Activated naive CD8-positive, alpha-beta T cell treated with anti-CD3 and anti-CD28 coated beads for 36 hours (primary cell): Measurements from ENCODE around the gene TACO1. TPM values are rescaled to one million over a fixed set of nuclear protein-coding genes. Genes with fewer than 3 reads are reported as not detected.

Experiments used
- DNase-seq: peaks from one replicate; pipeline ENCODE4 v3.0.0; 2021
- H3K27ac Mint-ChIP-seq: one replicate; pipeline ENCODE4 v1.8.0; 2022; ENCODE audit warnings: mild to moderate bottlenecking, moderate library complexity, mixed read lengths
- H3K27me3 Mint-ChIP-seq: one replicate; pipeline ENCODE4 v1.8.0; 2022; ENCODE audit warnings: mild to moderate bottlenecking, mixed read lengths
- H3K36me3 Mint-ChIP-seq: one replicate; pipeline ENCODE4 v1.8.0; 2021; ENCODE audit warnings: mild to moderate bottlenecking, mixed read lengths
- H3K4me1 Mint-ChIP-seq: one replicate; pipeline ENCODE4 v1.8.0; 2021; ENCODE audit warnings: mixed read lengths
- H3K4me3 Mint-ChIP-seq: one replicate; pipeline ENCODE4 v1.8.0; 2022; ENCODE audit warnings: mild to moderate bottlenecking, moderate library complexity, mixed read lengths
- H3K9me3 Mint-ChIP-seq: one replicate; pipeline ENCODE4 v1.8.0; 2022; ENCODE audit warnings: mixed read lengths
- total RNA-seq, 2 experiments: library from RNA; stranded (reverse); gene quantifications; one replicate each; pipeline ENCODE4 v1.2.3, GENCODE V29; 2021

The TACO1 gene
- total RNA-seq, 2 experiments from 2014 or later, result 38.3 to 39.6 TPM

DNA sequence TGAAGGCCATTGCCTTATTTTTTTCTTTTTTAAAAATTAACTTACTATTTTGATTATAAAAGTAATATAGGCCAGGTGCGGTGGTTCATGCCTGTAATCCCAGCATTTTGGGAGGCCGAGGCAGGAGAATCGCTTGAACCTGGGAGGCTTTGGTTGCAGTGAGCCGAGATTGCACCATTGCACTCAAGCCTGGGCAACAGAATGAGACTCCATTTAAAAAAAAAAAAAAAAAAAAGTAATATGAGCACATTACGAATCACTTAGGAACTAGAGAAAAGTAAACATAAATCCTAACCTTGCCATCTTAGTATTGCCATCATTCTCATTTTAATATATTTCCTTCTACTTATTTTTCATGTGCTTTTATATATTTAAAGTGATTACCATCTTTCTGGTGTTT, 12.9 kb upstream of the TACO1 start:
- Mint-ChIP-seq H3K27me3 (no peaks in the 10 kb centered on the region), H3K27ac (no peak overlapping the region), H3K9me3 (no peaks in the 10 kb centered on the region), H3K4me3 (no peak overlapping the region), H3K4me1 (peaks cover 10% of the 10 kb centered on the region), H3K36me3 (peaks cover 17% of the 10 kb centered on the region)
- DNase-seq, result no peak

DNA sequence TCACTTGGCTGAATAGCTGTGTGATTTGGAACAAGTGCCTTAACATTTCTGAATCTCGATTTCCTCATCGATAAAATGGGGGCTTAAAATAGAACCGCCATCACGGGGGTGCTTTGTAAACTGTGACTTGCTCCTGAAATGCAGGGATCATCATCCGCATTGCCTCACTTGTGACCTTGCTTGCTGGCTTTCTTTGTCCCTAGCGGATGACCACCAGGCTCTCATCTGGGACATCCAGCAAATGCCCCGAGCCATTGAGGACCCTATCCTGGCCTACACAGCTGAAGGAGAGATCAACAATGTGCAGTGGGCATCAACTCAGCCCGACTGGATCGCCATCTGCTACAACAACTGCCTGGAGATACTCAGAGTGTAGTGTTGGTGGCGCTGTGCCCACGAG, 11.9 kb upstream of the TACO1 start:
- H3K4me1 Mint-ChIP-seq, result peaks cover 10% of the 10 kb centered on the region
- no peak for DNase-seq
- H3K36me3 Mint-ChIP-seq, result peaks cover 17% of the 10 kb centered on the region
- H3K4me3 Mint-ChIP-seq, result no peak overlapping the region
- no peaks in the 10 kb centered on the region for H3K27me3 Mint-ChIP-seq
- H3K27ac Mint-ChIP-seq, result no peak overlapping the region
- no peaks in the 10 kb centered on the region for H3K9me3 Mint-ChIP-seq

GRCh38 chr17:63589646-63590045, 11.0 kb upstream of the TACO1 start:
- Mint-ChIP-seq H3K4me1 (peaks cover 10% of the 10 kb centered on the region), H3K27me3 (no peaks in the 10 kb centered on the region), H3K4me3 (no peak overlapping the region), H3K36me3 (peaks cover 17% of the 10 kb centered on the region), H3K9me3 (no peaks in the 10 kb centered on the region), H3K27ac (no peak overlapping the region)
- no peak for DNase-seq

DNA sequence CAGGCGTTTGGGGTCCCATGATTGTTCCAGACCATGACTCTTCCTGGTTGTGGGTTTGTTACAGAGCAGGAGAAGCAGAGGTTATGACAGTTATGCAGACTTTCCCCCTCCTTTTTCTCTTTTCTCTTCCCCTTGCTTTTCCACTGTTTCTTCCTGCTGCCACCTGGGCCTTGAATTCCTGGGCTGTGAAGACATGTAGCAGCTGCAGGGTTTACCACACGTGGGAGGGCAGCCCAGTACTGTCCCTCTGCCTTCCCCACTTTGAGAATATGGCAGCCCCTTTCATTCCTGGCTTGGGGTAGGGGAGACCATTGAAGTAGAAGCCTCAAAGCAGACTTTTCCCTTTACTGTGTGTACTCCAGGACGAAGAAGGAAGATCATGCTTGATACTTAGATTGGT, 7.9 kb upstream of the TACO1 start:
- H3K9me3 Mint-ChIP-seq, result no peaks in the 10 kb centered on the region
- H3K4me3 Mint-ChIP-seq, result no peak overlapping the region
- peaks cover 11% of the 10 kb centered on the region for H3K36me3 Mint-ChIP-seq

GRCh38 chr17:63595132-63595531, 5.6 kb upstream of the TACO1 start:
- H3K27me3 Mint-ChIP-seq, result no peaks in the 10 kb centered on the region
- no peak for DNase-seq
- no peak overlapping the region for H3K4me3 Mint-ChIP-seq
- H3K4me1 Mint-ChIP-seq, result peaks cover 7% of the 10 kb centered on the region
- peaks cover 4% of the 10 kb centered on the region for H3K36me3 Mint-ChIP-seq
- no peak overlapping the region for H3K27ac Mint-ChIP-seq
- no peaks in the 10 kb centered on the region for H3K9me3 Mint-ChIP-seq

More for the DNA sequence above, 7.9 kb upstream of the TACO1 start:
- no peaks in the 10 kb centered on the region for H3K4me1 Mint-ChIP-seq
- DNase-seq, result no peak
- H3K27me3 Mint-ChIP-seq, result no peaks in the 10 kb centered on the region
- H3K27ac Mint-ChIP-seq, result peak overlapping the region; percentile 49

DNA sequence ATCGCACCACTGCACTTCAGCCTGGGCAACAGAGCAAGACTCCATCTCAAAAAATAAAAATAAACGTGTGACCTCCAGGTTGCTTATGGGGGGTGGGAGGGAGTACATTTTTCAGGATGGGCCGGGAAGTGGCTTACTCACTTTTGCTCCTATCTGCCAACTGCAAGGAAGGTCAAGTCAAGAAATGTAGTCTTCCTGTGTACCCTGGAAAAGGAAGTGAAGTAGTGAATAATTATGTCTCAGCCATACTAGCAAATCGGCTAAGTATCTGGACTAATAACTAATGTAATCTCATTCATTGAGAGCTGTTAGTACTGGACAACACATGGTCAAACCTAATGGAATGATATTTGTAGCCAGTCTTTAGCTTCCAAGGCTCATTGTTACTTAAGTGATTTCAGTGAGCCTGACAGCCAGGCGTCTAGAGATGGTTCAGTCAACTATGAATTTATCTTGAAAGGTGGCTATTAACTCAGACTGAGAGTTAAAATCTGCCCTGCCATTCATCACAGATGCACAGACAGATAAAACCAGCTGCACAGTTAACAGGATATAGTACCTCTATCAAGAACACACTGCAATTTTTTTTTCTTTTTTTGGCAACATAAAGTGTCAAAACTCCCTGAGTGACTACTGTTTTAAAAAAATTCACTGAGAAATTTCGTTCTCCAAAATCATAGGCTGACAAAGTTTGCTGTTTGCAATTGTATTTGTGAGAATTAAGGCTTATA, 3.7 kb upstream of the TACO1 start:
- peaks cover 2% of the 10 kb centered on the region for H3K36me3 Mint-ChIP-seq
- peaks cover 15% of the 10 kb centered on the region for H3K4me1 Mint-ChIP-seq
- no peak for DNase-seq
- H3K4me3 Mint-ChIP-seq, result no peak overlapping the region
- H3K27me3 Mint-ChIP-seq, result no peaks in the 10 kb centered on the region
- H3K9me3 Mint-ChIP-seq, result no peaks in the 10 kb centered on the region
- peak overlapping the region; percentile 45 for H3K27ac Mint-ChIP-seq

DNA sequence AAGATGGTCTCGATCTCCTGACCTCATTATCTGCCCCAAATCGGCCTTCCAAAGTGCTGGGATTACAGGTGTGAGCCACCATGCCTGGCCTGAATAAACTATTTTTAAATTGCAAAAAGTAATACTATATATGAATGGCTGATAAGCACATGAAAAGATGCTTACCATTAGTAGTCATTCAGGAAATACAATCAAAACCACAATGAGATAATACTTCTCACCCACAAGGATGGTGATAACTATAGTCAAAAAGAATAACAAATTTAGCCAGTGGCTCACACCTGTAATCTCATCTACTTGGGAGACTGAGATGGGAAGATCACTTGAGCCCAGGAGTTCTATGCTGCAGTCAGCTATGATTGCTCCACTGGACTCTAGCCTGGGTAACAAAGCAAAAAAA, 2.4 kb upstream of the TACO1 start:
- no peak overlapping the region for H3K27ac Mint-ChIP-seq
- H3K27me3 Mint-ChIP-seq, result no peaks in the 10 kb centered on the region
- DNase-seq, result no peak
- H3K4me1 Mint-ChIP-seq, result peaks cover 17% of the 10 kb centered on the region
- H3K4me3 Mint-ChIP-seq, result no peak overlapping the region
- no peaks in the 10 kb centered on the region for H3K9me3 Mint-ChIP-seq
- peaks cover 2% of the 10 kb centered on the region for H3K36me3 Mint-ChIP-seq

GRCh38 chr17:63601439-63602371, 1.0 kb downstream of the TACO1 start:
- Mint-ChIP-seq H3K4me1 (peaks cover 17% of the 10 kb centered on the region), H3K27ac (peak overlapping the region; percentile 92), H3K27me3 (no peaks in the 10 kb centered on the region), H3K4me3 (peak overlapping the region; percentile 95), H3K36me3 (peaks cover 2% of the 10 kb centered on the region), H3K9me3 (no peaks in the 10 kb centered on the region)
- no peak for DNase-seq

DNA sequence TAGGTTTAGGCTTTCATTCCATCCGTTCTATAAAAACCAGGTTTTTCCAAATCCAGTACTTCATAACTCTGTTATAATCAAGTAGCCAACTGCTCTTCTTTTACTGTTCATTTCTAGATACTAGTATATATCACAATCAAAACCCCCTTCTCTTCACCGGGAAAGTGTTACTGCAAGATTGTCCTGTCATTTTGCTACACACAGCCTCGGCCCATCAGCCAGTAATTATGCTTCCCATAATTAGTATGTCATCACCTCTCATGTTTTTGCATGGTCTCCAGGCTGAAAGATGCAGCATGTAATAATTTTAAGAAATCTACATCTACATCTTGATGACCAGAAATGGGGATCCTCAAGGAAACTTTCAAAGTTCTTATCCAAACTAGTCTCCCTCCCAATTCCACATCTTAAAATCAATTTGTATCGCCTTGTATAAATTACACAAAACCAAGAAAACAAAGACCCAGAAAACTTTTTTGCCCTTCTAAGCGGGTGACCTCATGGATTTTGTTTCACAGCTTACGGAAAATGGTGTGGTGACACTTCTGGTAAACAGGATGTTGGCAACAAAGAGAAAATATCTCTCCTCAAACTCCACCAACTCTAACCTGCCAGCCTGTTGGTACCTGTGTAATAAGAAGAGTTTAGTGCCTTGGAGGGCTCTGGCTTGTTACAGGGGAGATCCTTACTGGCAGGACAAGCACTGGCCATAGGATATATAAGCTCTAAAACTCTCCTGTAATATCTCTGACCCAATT, 9.3 kb downstream of the TACO1 start:
- H3K27ac Mint-ChIP-seq, result peak overlapping the region; percentile 85
- H3K36me3 Mint-ChIP-seq, result peaks cover 6% of the 10 kb centered on the region
- H3K4me1 Mint-ChIP-seq, result peaks cover 25% of the 10 kb centered on the region
- no peaks in the 10 kb centered on the region for H3K27me3 Mint-ChIP-seq
- H3K9me3 Mint-ChIP-seq, result no peaks in the 10 kb centered on the region
- no peak for DNase-seq
- no peak overlapping the region for H3K4me3 Mint-ChIP-seq

- Mint-ChIP-seq H3K4me3 (no peak overlapping the region), H3K27me3 (no peaks in the 10 kb centered on the region), H3K36me3 (peaks cover 6% of the 10 kb centered on the region), H3K27ac (peak overlapping the region; percentile 85), H3K9me3 (no peaks in the 10 kb centered on the region), H3K4me1 (peaks cover 25% of the 10 kb centered on the region)
- DNase-seq, result no peak
Observed at GRCh38 chr17:63610854-63611253, 10.2 kb downstream of the TACO1 start.

DNA sequence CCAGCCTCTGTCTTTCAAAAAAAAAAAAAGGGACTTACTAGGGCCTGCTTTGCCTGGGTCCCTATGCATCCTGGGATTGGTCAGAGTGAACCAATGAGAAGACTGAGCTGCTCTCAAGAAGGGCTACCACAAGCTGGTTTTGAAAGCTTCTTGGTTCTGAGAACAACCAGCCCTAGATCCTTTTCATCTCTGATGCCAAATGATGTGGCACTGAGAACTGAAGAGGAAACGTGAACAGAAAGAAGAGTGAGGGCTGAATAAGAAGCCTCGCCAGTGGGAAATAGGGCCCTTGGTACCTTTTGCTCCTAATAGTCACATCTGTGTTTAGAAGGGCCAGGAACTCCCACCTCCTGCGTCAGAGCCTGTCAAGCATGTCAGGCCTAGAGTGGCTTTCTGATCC, 10.7 kb downstream of the TACO1 start:
- peaks cover 25% of the 10 kb centered on the region for H3K4me1 Mint-ChIP-seq
- H3K27me3 Mint-ChIP-seq, result no peaks in the 10 kb centered on the region
- no peak overlapping the region for H3K4me3 Mint-ChIP-seq
- peak overlapping the region; percentile 85 for H3K27ac Mint-ChIP-seq
- no peaks in the 10 kb centered on the region for H3K9me3 Mint-ChIP-seq
- no peak for DNase-seq
- peaks cover 6% of the 10 kb centered on the region for H3K36me3 Mint-ChIP-seq

DNA sequence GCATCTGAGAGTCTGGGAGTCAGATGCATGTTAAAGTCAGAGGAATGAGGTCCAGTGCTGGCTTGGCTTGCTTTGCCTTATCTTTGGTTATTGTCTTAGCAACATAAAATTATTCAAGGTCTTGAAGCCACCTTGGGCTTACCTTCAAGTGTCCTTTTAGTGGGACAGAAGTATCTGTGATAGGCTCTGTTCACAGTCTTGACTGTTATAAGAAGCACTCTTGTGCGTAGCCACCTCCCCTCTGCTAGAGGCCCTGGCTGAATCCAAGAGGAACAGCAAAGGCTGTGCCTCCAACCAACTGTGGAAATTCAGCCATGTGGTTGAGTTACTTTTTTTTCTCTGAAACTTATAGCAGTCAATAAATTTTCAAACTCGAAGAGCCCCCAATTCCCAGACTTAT, 13.0 kb downstream of the TACO1 start:
- peaks cover 6% of the 10 kb centered on the region for H3K36me3 Mint-ChIP-seq
- H3K27ac Mint-ChIP-seq, result no peak overlapping the region
- H3K27me3 Mint-ChIP-seq, result no peaks in the 10 kb centered on the region
- DNase-seq, result no peak
- H3K4me3 Mint-ChIP-seq, result no peak overlapping the region
- H3K4me1 Mint-ChIP-seq, result peaks cover 25% of the 10 kb centered on the region
- H3K9me3 Mint-ChIP-seq, result no peaks in the 10 kb centered on the region

DNA sequence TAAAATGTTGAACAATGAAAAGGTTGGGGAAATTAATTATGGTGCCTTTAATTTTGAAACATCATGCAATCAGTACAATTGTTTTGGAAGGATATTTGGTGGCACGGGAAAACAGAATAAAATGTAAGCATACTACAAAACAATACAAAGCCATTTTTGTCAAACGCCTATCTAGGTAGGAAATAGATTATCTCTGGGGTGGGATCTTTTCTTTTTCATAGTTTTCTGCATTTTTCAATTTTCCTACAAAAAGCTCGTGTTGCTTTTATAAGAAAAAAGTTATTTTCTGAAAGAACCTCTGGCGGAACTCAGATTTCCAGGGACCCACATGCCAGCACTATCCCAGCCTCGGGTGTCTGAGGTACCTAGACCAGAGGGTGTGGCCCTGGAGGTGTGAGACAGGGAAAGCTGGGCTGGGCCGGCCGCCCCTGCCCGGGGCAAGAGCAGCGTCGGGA, 20.6 kb downstream of the TACO1 start:
- peak overlapping the region; percentile 88 for H3K4me3 Mint-ChIP-seq
- peaks cover 34% of the 10 kb centered on the region for H3K4me1 Mint-ChIP-seq
- H3K27ac Mint-ChIP-seq, result peak overlapping the region; percentile 88
- no peaks in the 10 kb centered on the region for H3K9me3 Mint-ChIP-seq
- no peak for DNase-seq
- H3K27me3 Mint-ChIP-seq, result no peaks in the 10 kb centered on the region
- no peaks in the 10 kb centered on the region for H3K36me3 Mint-ChIP-seq

GRCh38 chr17:63621684-63622573, 21.2 kb downstream of the TACO1 start, which contains the start of gene MAP3K3:
TSS of gene MAP3K3 (plus strand) at chr17:63622417. CDS start at chr17:63622760, 343 bp downstream.
- peak; percentile 97 for DNase-seq
- H3K27me3 Mint-ChIP-seq, result no peaks in the 10 kb centered on the region
- H3K9me3 Mint-ChIP-seq, result no peaks in the 10 kb centered on the region
- peaks cover 40% of the 10 kb centered on the region for H3K4me1 Mint-ChIP-seq
- H3K36me3 Mint-ChIP-seq, result no peaks in the 10 kb centered on the region
- peak within 1 kb of the TSS; percentile 92 for H3K27ac Mint-ChIP-seq
- peak within 1 kb of the TSS; percentile 98 for H3K4me3 Mint-ChIP-seq
